ENCODE measurements around the gene SLC43A1.
A peak's percentile ranks its signal among the peaks of the same experiment; 100 is the strongest.
"Not testable (repeated sequence)": the region's sequence is repeated elsewhere in the genome, so short reads cannot be mapped to it uniquely, and the experiment has no call there.

The SLC43A1 gene

GRCh38 chr11:57515332-57516060 lies at the start of gene SLC43A1:
SLC43A1 (minus strand) TSS chr11:57515702; CDS start chr11:57514111, 1,591 bp downstream.
- no peak for DNase-seq

GRCh38 chr11:57562596-57562995 lies 47.1 kb upstream of the SLC43A1 start:
- DNase-seq, result no peak

GRCh38 chr11:57560146-57560545 lies 44.6 kb upstream of the SLC43A1 start:
- DNase-seq, result no peak

- no peak for DNase-seq
These were observed 40.5 kb upstream of the SLC43A1 start for GRCh38 chr11:57556041-57556440.

GRCh38 chr11:57555393-57555792 lies 39.9 kb upstream of the SLC43A1 start:
- DNase-seq, result no peak

GRCh38 chr11:57552479-57552878 lies 37.0 kb upstream of the SLC43A1 start:
- DNase-seq, result no peak

GRCh38 chr11:57551941-57552340 lies 36.4 kb upstream of the SLC43A1 start:
- no peak for DNase-seq

GRCh38 chr11:57549983-57550382 lies 34.5 kb upstream of the SLC43A1 start:
- DNase-seq, result no peak

- DNase-seq, result no peak
These were observed 32.4 kb upstream of the SLC43A1 start for GRCh38 chr11:57547854-57548377.

- DNase-seq, result no peak
These were observed 31.5 kb upstream of the SLC43A1 start for GRCh38 chr11:57546869-57547475.

- no peak for DNase-seq
These were observed 30.9 kb upstream of the SLC43A1 start for GRCh38 chr11:57546451-57546850.

GRCh38 chr11:57545883-57546282 lies 30.4 kb upstream of the SLC43A1 start:
- DNase-seq, result no peak

- no peak for DNase-seq
These were observed 29.1 kb upstream of the SLC43A1 start for GRCh38 chr11:57544566-57544965.

- DNase-seq, result no peak
These were observed 28.1 kb upstream of the SLC43A1 start for GRCh38 chr11:57543593-57543992.

GRCh38 chr11:57542582-57542981 lies 27.1 kb upstream of the SLC43A1 start:
- no peak for DNase-seq

GRCh38 chr11:57541169-57541568 lies 25.7 kb upstream of the SLC43A1 start:
- no peak for DNase-seq

GRCh38 chr11:57539342-57539741 lies 23.8 kb upstream of the SLC43A1 start:
- DNase-seq, result no peak

GRCh38 chr11:57536947-57537619 lies 21.6 kb upstream of the SLC43A1 start, which contains the start of gene SMTNL1:
SMTNL1 (plus strand) TSS chr11:57537595; CDS start chr11:57542643, 5,048 bp downstream.
- no peak for DNase-seq

- DNase-seq, result not testable (repeated sequence)
These were observed 18.9 kb upstream of the SLC43A1 start for GRCh38 chr11:57534449-57534848.

GRCh38 chr11:57530596-57531507 lies 15.3 kb upstream of the SLC43A1 start, which contains the start of gene TIMM10:
TIMM10 (minus strand) TSS chr11:57530754; CDS start chr11:57530189, 565 bp downstream.
- peak; percentile 83 for DNase-seq

GRCh38 chr11:57530215-57530595 lies 14.7 kb upstream of the SLC43A1 start:
- DNase-seq, result no peak

- DNase-seq, result no peak
These were observed 13.5 kb upstream of the SLC43A1 start for GRCh38 chr11:57529012-57529411.
